ENCODE measurements around the gene CCDC83.
A peak's percentile ranks its signal among the peaks of the same experiment; 100 is the strongest.

The CCDC83 gene

GRCh38 chr11:85874265-85874664, 19.1 kb downstream of the CCDC83 start:
- DNase-seq (ENCODE audit: low read depth) = no peak
- no peak for TF ChIP-seq CTCF (IDR thresholded peaks at IDR 0.05; ENCODE audit: control insufficient read depth, insufficient read depth, low read depth, low read length, missing control alignments)
- H3K4me3 ChIP-seq (ENCODE audit: control insufficient read depth, low read depth, low read length) = no peak overlapping the region

- no peak for TF ChIP-seq CTCF (IDR thresholded peaks at IDR 0.05; ENCODE audit: control insufficient read depth, insufficient read depth, low read depth, low read length, missing control alignments)
- DNase-seq (ENCODE audit: low read depth) = peak; percentile 44
- no peak overlapping the region for H3K4me3 ChIP-seq (ENCODE audit: control insufficient read depth, low read depth, low read length)
These were observed 20.3 kb downstream of the CCDC83 start for GRCh38 chr11:85875505-85875904.

GRCh38 chr11:85884581-85885021, 29.4 kb downstream of the CCDC83 start:
- H3K4me3 ChIP-seq (ENCODE audit: control insufficient read depth, low read depth, low read length) = no peak overlapping the region
- no peak for DNase-seq (ENCODE audit: low read depth)
- no peak for TF ChIP-seq CTCF (IDR thresholded peaks at IDR 0.05; ENCODE audit: control insufficient read depth, insufficient read depth, low read depth, low read length, missing control alignments)

GRCh38 chr11:85886089-85887056, 31.2 kb downstream of the CCDC83 start:
- TF ChIP-seq CTCF (IDR thresholded peaks at IDR 0.05; ENCODE audit: control insufficient read depth, insufficient read depth, low read depth, low read length, missing control alignments) = no peak

GRCh38 chr11:85889108-85889507, 33.9 kb downstream of the CCDC83 start:
- no peak for DNase-seq (ENCODE audit: low read depth)
- TF ChIP-seq CTCF (IDR thresholded peaks at IDR 0.05; ENCODE audit: control insufficient read depth, insufficient read depth, low read depth, low read length, missing control alignments) = no peak
- no peak overlapping the region for H3K4me3 ChIP-seq (ENCODE audit: control insufficient read depth, low read depth, low read length)

More at GRCh38 chr11:85886089-85887056, 31.2 kb downstream of the CCDC83 start:
- peak; percentile 75 for DNase-seq (ENCODE audit: low read depth)
- no peak overlapping the region for H3K4me3 ChIP-seq (ENCODE audit: control insufficient read depth, low read depth, low read length)

- no peak for TF ChIP-seq CTCF (IDR thresholded peaks at IDR 0.05; ENCODE audit: control insufficient read depth, insufficient read depth, low read depth, low read length, missing control alignments)
- DNase-seq (ENCODE audit: low read depth) = peak; percentile 32
- H3K4me3 ChIP-seq (ENCODE audit: control insufficient read depth, low read depth, low read length) = no peak overlapping the region
These were observed 34.7 kb downstream of the CCDC83 start for GRCh38 chr11:85889676-85890579.
